Fibroblast of pulmonary artery (primary cell): ENCODE results near the gene OR51A4.
"Not testable (repeated sequence)": the region's sequence is repeated elsewhere in the genome, so short reads cannot be mapped to it uniquely, and the experiment has no call there.

ENCODE experiments used
- DNase-seq: peaks from one replicate; pipeline ENCODE4 v3.0.0-alpha.2; 2010; ENCODE audit warnings: low read depth
- H3K4me3 ChIP-seq: replicated peaks from 2 replicates; pipeline ENCODE4 v1.5.1; 2011; ENCODE audit warnings: low read depth, mild to moderate bottlenecking, control low read depth, low read length, moderate library complexity
- CTCF ChIP-seq: IDR thresholded peaks from 2 replicates; pipeline ENCODE4 v1.5.1; 2011; ENCODE audit warnings: mild to moderate bottlenecking, control low read depth, low read length, inconsistent platforms; ENCODE audit errors: missing control alignments

The OR51A4 gene

GRCh38 chr11:4962816-4963215 is 15.4 kb upstream of the OR51A4 start:
- DNase-seq: no peak
- H3K4me3 ChIP-seq: no peak overlapping the region
- TF ChIP-seq CTCF: no peak

GRCh38 chr11:4960877-4961276 is 13.5 kb upstream of the OR51A4 start:
- no peak for TF ChIP-seq CTCF
- DNase-seq: no peak
- H3K4me3 ChIP-seq: no peak overlapping the region

GRCh38 chr11:4957396-4957795 is 10.0 kb upstream of the OR51A4 start:
- no peak overlapping the region for H3K4me3 ChIP-seq
- TF ChIP-seq CTCF: no peak
- DNase-seq: no peak

- not testable (repeated sequence) for H3K4me3 ChIP-seq, DNase-seq
These were observed 8.2 kb upstream of the OR51A4 start, which contains the start of gene OR51A2 for GRCh38 chr11:4955613-4956012. Gene OR51A2 (minus strand): TSS chr11:4955713. CDS start chr11:4955713, 0 bp downstream.

- H3K4me3 ChIP-seq: no peak overlapping the region
- no peak for TF ChIP-seq CTCF
- no peak for DNase-seq
These were observed 10.7 kb downstream of the OR51A4 start for GRCh38 chr11:4936745-4937144.

- DNase-seq: no peak
- no peak for TF ChIP-seq CTCF
These were observed 14.7 kb downstream of the OR51A4 start for GRCh38 chr11:4932751-4933150.

GRCh38 chr11:4926608-4927007 is 20.8 kb downstream of the OR51A4 start:
- no peak for TF ChIP-seq CTCF
- H3K4me3 ChIP-seq: no peak overlapping the region
- no peak for DNase-seq

More at GRCh38 chr11:4932751-4933150, 14.7 kb downstream of the OR51A4 start:
- no peak overlapping the region for H3K4me3 ChIP-seq

- no peak for DNase-seq
- no peak for TF ChIP-seq CTCF
- no peak within 1 kb of the TSS for H3K4me3 ChIP-seq
These were observed 23.2 kb downstream of the OR51A4 start, which contains the start of gene OR51G1 for GRCh38 chr11:4924239-4924638. Gene OR51G1 (minus strand): TSS chr11:4924339. CDS start chr11:4924339, 0 bp downstream.
